Measurements from ENCODE around the gene FBN2.
"Not testable (repeated sequence)": the region's sequence is repeated elsewhere in the genome, so short reads cannot be mapped to it uniquely, and the experiment has no call there.

FBN2 gene

GRCh38 chr5:128522336-128522735 lies 15.7 kb downstream of the FBN2 start:
- DNase-seq (ENCODE audit: low read depth) = no peak
- no peak for TF ChIP-seq CTCF (IDR thresholded peaks at IDR 0.05; ENCODE audit: insufficient read depth, low read depth, low read length, missing control alignments)

GRCh38 chr5:128519827-128520226 lies 18.2 kb downstream of the FBN2 start:
- DNase-seq (ENCODE audit: low read depth) = no peak
- TF ChIP-seq CTCF (IDR thresholded peaks at IDR 0.05; ENCODE audit: insufficient read depth, low read depth, low read length, missing control alignments) = no peak
- H3K4me3 ChIP-seq (ENCODE audit: low read length) = no peak overlapping the region

More at GRCh38 chr5:128522336-128522735, 15.7 kb downstream of the FBN2 start:
- H3K4me3 ChIP-seq (ENCODE audit: low read length) = no peak overlapping the region

GRCh38 chr5:128516978-128517377 lies 21.1 kb downstream of the FBN2 start:
- no peak for TF ChIP-seq CTCF (IDR thresholded peaks at IDR 0.05; ENCODE audit: insufficient read depth, low read depth, low read length, missing control alignments)
- no peak for DNase-seq (ENCODE audit: low read depth)

GRCh38 chr5:128513806-128514205 lies 24.2 kb downstream of the FBN2 start:
- no peak for DNase-seq (ENCODE audit: low read depth)
- H3K4me3 ChIP-seq (ENCODE audit: low read length) = no peak overlapping the region
- TF ChIP-seq CTCF (IDR thresholded peaks at IDR 0.05; ENCODE audit: insufficient read depth, low read depth, low read length, missing control alignments) = no peak

More at GRCh38 chr5:128516978-128517377, 21.1 kb downstream of the FBN2 start:
- H3K4me3 ChIP-seq (ENCODE audit: low read length) = no peak overlapping the region

- no peak for DNase-seq (ENCODE audit: low read depth)
- TF ChIP-seq CTCF (IDR thresholded peaks at IDR 0.05; ENCODE audit: insufficient read depth, low read depth, low read length, missing control alignments) = no peak
- H3K4me3 ChIP-seq (ENCODE audit: low read length) = no peak overlapping the region
Observed at GRCh38 chr5:128512894-128513293, 25.2 kb downstream of the FBN2 start.

- no peak overlapping the region for H3K4me3 ChIP-seq (ENCODE audit: low read length)
- no peak for TF ChIP-seq CTCF (IDR thresholded peaks at IDR 0.05; ENCODE audit: insufficient read depth, low read depth, low read length, missing control alignments)
- no peak for DNase-seq (ENCODE audit: low read depth)
Observed at GRCh38 chr5:128506643-128507042, 31.4 kb downstream of the FBN2 start.

GRCh38 chr5:128503727-128504126 lies 34.3 kb downstream of the FBN2 start:
- DNase-seq (ENCODE audit: low read depth); H3K4me3 ChIP-seq (ENCODE audit: low read length): not testable (repeated sequence)

All from epithelial cell of esophagus (primary cell).